ENCODE results near the gene CPNE1. TPM values are rescaled to one million over a fixed set of nuclear protein-coding genes. Genes with fewer than 3 reads are reported as not detected.

Gene CPNE1
- total and polyA plus RNA-seq, 3 experiments from 2014 or later: 295 to 378 (median 305) TPM

Other genes with a start within 250 kb of the CPNE1 start
- gene GDF5, start 226.7 kb downstream of the CPNE1 start, total RNA-seq: not detected
- not detected for gene GDF5, start 226.7 kb downstream of the CPNE1 start, polyA plus RNA-seq
- gene CEP250, start 209.3 kb downstream of the CPNE1 start, total RNA-seq: 10 to 100 TPM; 34.8 to 42.2 TPM
- 17.2 TPM for gene CEP250, start 209.3 kb downstream of the CPNE1 start, polyA plus RNA-seq
- not detected for gene C20orf173, start 135.2 kb downstream of the CPNE1 start, total RNA-seq
- not detected for gene C20orf173, start 135.2 kb downstream of the CPNE1 start, polyA plus RNA-seq
- gene ERGIC3, start 122.8 kb downstream of the CPNE1 start, total RNA-seq: 100 to 1,000 TPM; 136 to 137 TPM
- 114 TPM for gene ERGIC3, start 122.8 kb downstream of the CPNE1 start, polyA plus RNA-seq
- gene SPAG4, start 49.1 kb downstream of the CPNE1 start, total RNA-seq: 1 to 10 TPM; 2.1 TPM
- 1.1 TPM for gene SPAG4, start 49.1 kb downstream of the CPNE1 start, polyA plus RNA-seq
- gene RBM12, start within 50 bp of the CPNE1 start, total RNA-seq: 100 to 1,000 TPM; 103 to 110 TPM
- 46.1 TPM for gene RBM12, start within 50 bp of the CPNE1 start, polyA plus RNA-seq
- 10 to 100 TPM; 36.4 to 37.7 TPM for gene NFS1, start 34.5 kb upstream of the CPNE1 start, total RNA-seq
- gene NFS1, start 34.5 kb upstream of the CPNE1 start, polyA plus RNA-seq: 18.8 TPM
- gene ROMO1, start 34.5 kb upstream of the CPNE1 start, total RNA-seq: 100 to 1,000 TPM; 108 to 117 TPM
- gene ROMO1, start 34.5 kb upstream of the CPNE1 start, polyA plus RNA-seq: 358 TPM
- 100 to 1,000 TPM; 349 to 352 TPM for gene RBM39, start 77.4 kb upstream of the CPNE1 start, total RNA-seq
- 157 TPM for gene RBM39, start 77.4 kb upstream of the CPNE1 start, polyA plus RNA-seq
- 10 to 100 TPM; 53.9 to 54.3 TPM for gene PHF20, start 107.1 kb upstream of the CPNE1 start, total RNA-seq
- gene PHF20, start 107.1 kb upstream of the CPNE1 start, polyA plus RNA-seq: 124 TPM

All from CD8-positive, alpha-beta memory T cell (primary cell).